GM11168 (cell line): ENCODE results near the gene ESR1.
"Not testable (repeated sequence)": the region's sequence is repeated elsewhere in the genome, so short reads cannot be mapped to it uniquely, and the experiment has no call there.

ENCODE experiments used
- in situ Hi-C: fragments of 300-500 bp; cut with MboI; formaldehyde crosslinking; loops from one replicate; pipeline ENCODE4 v1.12.0; 2022; ENCODE audit warnings: low sequenced_read_pairs; ENCODE audit not compliant: unreplicated experiment

The ESR1 gene

GRCh38 chr6:151881231-151881630 is 73.7 kb downstream of the ESR1 start:
- in situ Hi-C loops = no loop called here

- in situ Hi-C loops = no loop called here
Measured at GRCh38 chr6:151882206-151882605, 74.7 kb downstream of the ESR1 start.

- in situ Hi-C loops = no loop called here
Measured at GRCh38 chr6:151885234-151885633, 77.8 kb downstream of the ESR1 start.

- in situ Hi-C loops = no loop called here
Measured at GRCh38 chr6:151891524-151891923, 84.0 kb downstream of the ESR1 start.

GRCh38 chr6:151894426-151894825 is 86.9 kb downstream of the ESR1 start:
- in situ Hi-C loops = not testable (repeated sequence)

- in situ Hi-C loops = not testable (repeated sequence)
Measured at GRCh38 chr6:151899221-151899620, 91.7 kb downstream of the ESR1 start.

GRCh38 chr6:151899796-151900195 is 92.3 kb downstream of the ESR1 start:
- in situ Hi-C loops = not testable (repeated sequence)

GRCh38 chr6:151900256-151900655 is 92.8 kb downstream of the ESR1 start:
- in situ Hi-C loops = no loop called here

GRCh38 chr6:151901009-151901411 is 93.5 kb downstream of the ESR1 start:
- in situ Hi-C loops = no loop called here

GRCh38 chr6:151904631-151905030 is 97.1 kb downstream of the ESR1 start:
- in situ Hi-C loops = no loop called here

GRCh38 chr6:151905072-151905471 is 97.6 kb downstream of the ESR1 start:
- in situ Hi-C loops = no loop called here

GRCh38 chr6:151905854-151906253 is 98.4 kb downstream of the ESR1 start:
- in situ Hi-C loops = no loop called here

GRCh38 chr6:151911401-151911800 is 103.9 kb downstream of the ESR1 start:
- in situ Hi-C loops = no loop called here

GRCh38 chr6:151914484-151914883 is 107.0 kb downstream of the ESR1 start:
- in situ Hi-C loops = no loop called here

- in situ Hi-C loops = no loop called here
Measured at GRCh38 chr6:151916075-151916474, 108.6 kb downstream of the ESR1 start.

GRCh38 chr6:151916680-151917164 is 109.2 kb downstream of the ESR1 start:
- in situ Hi-C loops = no loop called here

- in situ Hi-C loops = no loop called here
Measured at GRCh38 chr6:151917531-151918329, 110.2 kb downstream of the ESR1 start.

- in situ Hi-C loops = no loop called here
Measured at GRCh38 chr6:151940307-151940706, 132.8 kb downstream of the ESR1 start.

GRCh38 chr6:151948002-151948743 is 140.7 kb downstream of the ESR1 start:
- in situ Hi-C loops = no loop called here

- in situ Hi-C loops = no loop called here
Measured at GRCh38 chr6:151958332-151958731, 150.8 kb downstream of the ESR1 start.

GRCh38 chr6:151959086-151959485 is 151.6 kb downstream of the ESR1 start:
- in situ Hi-C loops = no loop called here
